AG20443 (cell line): ENCODE results near the gene UBASH3B.

ENCODE experiments used
- DNase-seq: peaks from one replicate; pipeline ENCODE4 v3.0.0; 2012; ENCODE audit warnings: low spot score, mixed read lengths

The UBASH3B gene

DNA sequence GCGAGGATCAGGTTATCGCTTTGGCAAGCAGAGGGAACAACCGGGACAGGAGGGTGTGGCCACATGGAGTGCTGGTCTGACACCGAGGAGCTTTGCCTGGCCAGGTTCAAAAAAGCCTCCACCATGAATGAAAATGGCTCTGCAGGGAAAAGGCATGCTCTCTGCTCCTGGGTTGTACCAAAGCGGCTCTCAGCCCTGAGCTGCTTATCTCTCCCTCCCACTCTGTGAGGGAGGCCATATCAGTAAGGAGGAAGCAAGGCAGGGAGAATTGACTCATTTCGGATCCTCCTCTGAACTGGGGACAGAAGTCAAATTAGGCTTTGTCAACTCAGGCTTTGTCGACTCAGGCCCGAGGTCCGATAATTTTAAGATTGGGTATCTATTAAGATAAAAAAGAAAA, 99.9 kb downstream of the UBASH3B start:
- DNase-seq: no peak

DNA sequence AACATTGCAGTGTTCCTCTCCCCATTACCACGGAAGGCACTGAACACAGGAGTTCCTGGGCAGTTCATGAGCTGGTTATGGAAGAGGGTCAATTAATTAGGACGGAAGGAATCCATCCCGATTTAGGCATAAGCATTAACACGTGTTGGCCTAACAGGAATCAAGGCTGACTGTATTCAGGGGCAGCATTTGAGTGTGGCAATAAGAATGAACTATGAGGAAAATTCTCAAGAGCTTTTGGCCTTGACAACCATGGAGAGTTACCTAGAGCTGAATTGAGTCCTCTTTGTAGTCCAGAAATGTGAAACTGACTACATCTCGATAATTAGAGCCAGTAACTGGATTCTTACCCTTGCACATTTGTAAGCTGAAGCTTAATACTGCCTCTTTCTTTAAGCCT, 100.4 kb downstream of the UBASH3B start:
- no peak for DNase-seq

DNA sequence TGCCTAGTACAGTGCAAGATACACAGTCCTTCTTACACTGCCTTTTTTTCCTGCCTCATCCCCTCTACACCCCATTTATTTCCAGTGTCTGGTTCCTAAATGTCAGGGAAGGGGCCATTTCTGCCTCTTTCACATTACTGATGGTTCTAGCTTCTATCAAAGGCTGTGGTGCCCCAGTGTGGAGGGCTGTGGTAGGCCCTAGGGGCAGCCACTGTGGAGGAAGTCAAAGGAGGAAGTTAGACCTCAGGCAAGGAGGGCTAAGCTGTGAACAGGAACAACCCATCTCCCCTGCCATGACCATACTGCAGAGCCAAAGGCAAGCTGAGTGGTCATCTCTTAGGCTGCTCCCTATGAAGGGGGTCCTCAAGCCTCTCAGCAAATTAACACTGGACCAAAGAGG, 100.9 kb downstream of the UBASH3B start:
- DNase-seq: no peak

GRCh38 chr11:122757201-122757600, 101.7 kb downstream of the UBASH3B start:
- DNase-seq: no peak

DNA sequence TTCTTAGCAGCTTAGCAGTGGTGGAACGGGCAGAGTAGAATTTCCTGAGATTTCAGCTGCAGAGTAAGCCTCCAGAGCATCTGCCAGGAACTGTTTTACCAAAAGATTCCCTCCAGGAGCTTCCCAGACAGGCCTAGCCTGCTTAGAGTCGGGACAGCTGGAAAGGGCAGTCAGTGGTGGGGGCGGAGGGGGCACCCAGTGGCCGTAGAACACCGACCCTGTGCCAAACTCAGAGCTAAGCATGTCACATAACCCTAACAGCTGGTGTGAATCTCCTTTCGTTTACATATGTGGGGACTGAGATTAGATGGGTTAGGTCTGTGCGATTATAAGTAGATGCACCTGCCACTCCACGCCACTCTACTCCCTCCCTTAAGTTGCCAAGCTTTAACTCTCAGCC, 102.8 kb downstream of the UBASH3B start:
- no peak for DNase-seq

DNA sequence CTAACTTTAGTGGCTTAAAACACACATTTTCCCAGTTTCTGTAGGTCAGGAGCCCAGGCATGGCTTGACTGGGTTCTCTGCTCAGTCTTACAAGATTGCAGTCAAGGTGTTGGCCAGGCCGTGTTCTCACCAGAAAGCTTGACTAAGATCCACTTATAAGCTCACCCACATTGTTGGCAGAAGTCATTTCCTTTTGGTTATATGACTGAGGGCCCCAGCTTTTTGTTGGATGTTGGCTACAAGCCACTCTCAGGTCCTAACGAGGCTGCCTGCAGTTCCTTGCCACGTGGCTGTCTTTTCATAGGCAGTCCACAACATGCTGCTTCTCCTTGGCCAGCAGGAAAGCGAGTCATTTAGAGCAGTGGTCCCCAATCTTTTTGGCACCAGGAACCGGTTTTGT, 103.5 kb downstream of the UBASH3B start:
- DNase-seq: no peak

GRCh38 chr11:122763108-122763507, 107.6 kb downstream of the UBASH3B start:
- no peak for DNase-seq

DNA sequence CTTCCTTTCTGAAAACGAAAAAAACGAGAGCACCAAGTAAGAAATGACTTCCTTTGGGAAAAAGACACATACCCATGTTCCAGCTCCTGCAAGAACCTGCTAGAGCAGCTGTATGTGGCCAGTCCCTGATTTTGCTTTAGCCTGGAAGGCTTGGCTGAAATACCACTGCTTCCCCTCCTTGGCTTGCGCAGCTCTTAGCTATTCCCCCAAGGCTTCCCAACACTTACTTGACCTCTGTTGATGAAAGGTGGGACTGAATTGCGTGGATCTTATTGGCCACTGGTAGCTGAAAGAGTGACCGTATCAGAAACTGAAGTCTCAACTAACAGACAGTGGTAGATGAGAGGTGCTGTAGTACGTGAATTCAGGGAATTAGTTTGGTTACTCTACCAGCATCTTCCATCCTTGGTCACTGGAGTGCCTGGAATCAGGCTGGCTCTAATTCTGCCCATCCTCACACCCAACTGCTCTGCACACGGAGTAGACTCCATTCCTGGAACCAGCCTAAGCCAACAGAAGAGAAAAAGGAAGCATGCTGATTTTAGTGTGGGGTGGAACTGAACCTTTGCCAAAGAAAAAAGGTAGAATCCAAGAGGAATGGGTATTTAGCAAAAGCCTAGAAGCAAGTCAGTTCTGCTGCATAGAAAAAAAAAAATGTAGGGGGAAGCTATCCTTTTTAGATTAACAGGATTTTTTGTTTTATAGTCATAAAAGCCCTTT, 109.0 kb downstream of the UBASH3B start:
- DNase-seq: no peak

GRCh38 chr11:122765487-122766131, 110.1 kb downstream of the UBASH3B start:
- DNase-seq: no peak

GRCh38 chr11:122769126-122769780, 113.7 kb downstream of the UBASH3B start:
- DNase-seq: no peak

GRCh38 chr11:122772945-122773344, 117.4 kb downstream of the UBASH3B start:
- DNase-seq: no peak

- no peak for DNase-seq
Measured at GRCh38 chr11:122773781-122774266, 118.3 kb downstream of the UBASH3B start.

DNA sequence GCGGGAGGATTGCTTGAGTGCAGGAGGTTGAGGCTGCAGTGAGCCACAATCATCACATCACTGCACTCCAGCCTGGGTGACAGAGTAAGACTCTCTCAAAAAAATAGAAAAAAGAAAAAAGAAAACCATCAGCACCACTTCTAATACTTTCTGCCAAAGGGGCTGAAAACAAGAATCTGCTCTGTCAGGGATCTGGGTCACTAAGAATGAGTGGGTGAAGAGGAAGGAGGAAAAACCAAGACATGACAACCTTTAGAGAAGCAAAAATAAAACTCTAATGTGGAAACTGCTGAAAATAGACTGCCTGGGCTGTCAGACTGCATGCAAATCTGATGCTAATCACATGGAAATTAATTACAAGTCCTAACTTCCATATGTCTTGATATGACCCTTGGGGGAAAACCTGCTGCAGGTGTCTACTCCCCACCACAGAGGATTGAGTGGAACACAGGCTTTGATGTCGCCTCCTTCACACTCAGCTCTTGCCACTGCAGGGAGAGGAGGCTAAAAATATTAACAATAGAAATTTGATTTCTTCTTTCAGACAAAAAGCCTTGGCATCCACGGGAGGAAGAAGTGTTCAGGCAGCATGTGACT, 120.3 kb downstream of the UBASH3B start:
- no peak for DNase-seq

DNA sequence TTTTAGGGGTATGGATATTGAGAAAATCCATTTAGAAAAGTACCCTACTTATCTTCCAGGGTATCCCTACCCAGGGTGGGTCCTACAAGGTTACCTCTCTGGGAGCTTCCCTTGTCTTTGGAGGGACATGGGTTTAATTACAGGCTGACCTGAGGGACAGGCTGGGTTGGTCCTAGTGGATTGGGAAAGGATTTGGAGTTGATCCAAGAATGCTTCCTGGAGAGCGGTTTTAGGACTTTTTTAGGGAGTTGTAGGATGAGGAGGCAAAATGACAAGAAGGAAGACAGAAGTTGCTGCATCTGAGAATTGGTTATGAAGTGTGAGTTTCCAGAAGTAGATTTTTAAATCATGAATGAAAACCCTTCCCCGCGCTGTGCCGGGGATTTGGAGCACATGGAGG, 121.0 kb downstream of the UBASH3B start:
- DNase-seq: no peak

- DNase-seq: no peak
Measured at GRCh38 chr11:122777343-122777742, 121.8 kb downstream of the UBASH3B start.

GRCh38 chr11:122778148-122778547, 122.6 kb downstream of the UBASH3B start:
- DNase-seq: no peak

- DNase-seq: no peak
Measured at GRCh38 chr11:122779047-122779629, 123.6 kb downstream of the UBASH3B start.

DNA sequence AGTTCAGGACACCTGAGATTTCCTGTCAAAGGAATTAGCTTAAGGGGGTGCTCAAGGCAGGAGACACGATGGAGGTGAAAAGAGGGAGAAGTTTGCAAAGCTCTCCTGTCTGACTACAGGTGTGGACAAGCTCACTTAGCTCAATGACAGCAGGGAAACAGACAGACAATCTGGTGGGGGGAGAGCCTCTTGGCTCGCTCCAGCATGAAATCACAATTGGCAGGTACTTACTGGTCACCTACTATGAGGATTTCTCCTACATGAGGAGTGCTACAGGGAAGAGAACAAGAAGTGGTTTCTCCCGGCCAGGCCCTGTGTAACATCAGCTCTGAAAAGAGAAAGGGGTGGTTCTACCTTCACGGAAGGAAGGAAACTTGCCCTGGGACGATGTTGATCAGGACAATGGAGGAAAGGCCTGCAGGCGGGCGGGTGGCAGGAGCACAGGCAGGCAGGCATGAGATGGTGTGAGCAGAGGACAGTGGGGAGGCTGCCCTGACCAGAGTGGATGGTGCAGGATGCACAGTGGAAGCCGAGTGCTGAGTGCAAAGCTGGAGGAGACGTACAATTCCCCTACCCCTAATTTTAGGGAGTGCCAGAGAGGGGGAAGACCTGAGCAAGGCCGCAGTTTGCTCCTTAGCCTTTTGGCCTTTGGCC, 124.9 kb downstream of the UBASH3B start:
- no peak for DNase-seq

- DNase-seq: peak; percentile 95
Measured at GRCh38 chr11:122781378-122782195, 126.1 kb downstream of the UBASH3B start.

GRCh38 chr11:122782222-122782621, 126.7 kb downstream of the UBASH3B start:
- DNase-seq: no peak
